ENCODE results near the gene KCND2. TPM values are rescaled to one million over a fixed set of nuclear protein-coding genes. Genes with fewer than 3 reads are reported as not detected.

Gene KCND2
- total RNA-seq, 1 donor from 2014 or later: 51.8 TPM

- FAIRE-seq: no peak
- peak in 1 of 2 donors; percentile 16 for DNase-seq (ENCODE audit: low spot score in 2 of 2)
Observed at GRCh38 chr7:120792091-120792860, 519.3 kb downstream of the KCND2 start.

GRCh38 chr7:120792861-120793130 lies 519.8 kb downstream of the KCND2 start:
- DNase-seq (ENCODE audit: low spot score in 2 of 2): no peak
- FAIRE-seq: no peak

- no peak for DNase-seq (ENCODE audit: low spot score in 2 of 2)
- no peak for FAIRE-seq
Observed at GRCh38 chr7:120793213-120793936, 520.4 kb downstream of the KCND2 start.

- DNase-seq (ENCODE audit: low spot score in 2 of 2) (no peak), FAIRE-seq (no peak)
Observed at GRCh38 chr7:120794106-120794729, 521.2 kb downstream of the KCND2 start.

- DNase-seq (ENCODE audit: low spot score in 2 of 2): no peak
- no peak for FAIRE-seq
Observed at GRCh38 chr7:120797026-120797645, 524.2 kb downstream of the KCND2 start.

- no peak for FAIRE-seq
- DNase-seq (ENCODE audit: low spot score in 2 of 2): no peak
Observed at GRCh38 chr7:120799147-120799546, 526.2 kb downstream of the KCND2 start.

Small RNA genes lying within 50 kb of the gene (small RNA-seq; reads per million reads assigned to genes)
- not detected for gene RNU6-581P
